Astrocyte (in vitro differentiated cells and primary cell): ENCODE data around the gene USP22.

Experiments used
- EZH2 ChIP-seq: IDR thresholded peaks from 2 replicates; pipeline ENCODE4 v1.6.1; 2012; ENCODE audit warnings: mild to moderate bottlenecking, low read length, inconsistent platforms; ENCODE audit not compliant: insufficient read depth
- TF ChIP-seq, protein P1 (sequence below): IDR thresholded peaks from 2 replicates; pipeline ENCODE4 v1.5.1; 2011; ENCODE audit warnings: low read depth, mild to moderate bottlenecking, inconsistent platforms, low read length, moderate library complexity; ENCODE audit not compliant: insufficient read depth

DNA sequence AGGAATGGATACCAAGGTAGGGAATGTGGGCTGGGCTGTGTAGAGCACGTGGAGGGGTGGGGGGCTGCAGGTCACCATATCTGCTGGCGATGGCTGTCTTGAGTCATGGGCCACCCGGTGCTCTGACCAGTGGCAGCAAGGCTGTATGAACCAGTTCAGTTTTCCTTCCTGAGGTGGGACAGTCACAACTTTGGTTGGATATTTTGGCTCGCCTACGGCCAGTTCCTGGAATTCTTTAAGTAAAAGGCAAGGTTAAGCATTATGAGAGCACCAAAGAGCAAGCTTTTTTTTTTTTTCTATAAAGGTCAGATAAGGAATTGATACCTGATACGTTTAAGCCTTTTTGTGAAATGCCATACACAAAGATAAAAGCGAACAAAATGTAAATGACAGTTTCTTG is 81.9 kb downstream of the USP22 start:
- TF ChIP-seq, protein P1, sequence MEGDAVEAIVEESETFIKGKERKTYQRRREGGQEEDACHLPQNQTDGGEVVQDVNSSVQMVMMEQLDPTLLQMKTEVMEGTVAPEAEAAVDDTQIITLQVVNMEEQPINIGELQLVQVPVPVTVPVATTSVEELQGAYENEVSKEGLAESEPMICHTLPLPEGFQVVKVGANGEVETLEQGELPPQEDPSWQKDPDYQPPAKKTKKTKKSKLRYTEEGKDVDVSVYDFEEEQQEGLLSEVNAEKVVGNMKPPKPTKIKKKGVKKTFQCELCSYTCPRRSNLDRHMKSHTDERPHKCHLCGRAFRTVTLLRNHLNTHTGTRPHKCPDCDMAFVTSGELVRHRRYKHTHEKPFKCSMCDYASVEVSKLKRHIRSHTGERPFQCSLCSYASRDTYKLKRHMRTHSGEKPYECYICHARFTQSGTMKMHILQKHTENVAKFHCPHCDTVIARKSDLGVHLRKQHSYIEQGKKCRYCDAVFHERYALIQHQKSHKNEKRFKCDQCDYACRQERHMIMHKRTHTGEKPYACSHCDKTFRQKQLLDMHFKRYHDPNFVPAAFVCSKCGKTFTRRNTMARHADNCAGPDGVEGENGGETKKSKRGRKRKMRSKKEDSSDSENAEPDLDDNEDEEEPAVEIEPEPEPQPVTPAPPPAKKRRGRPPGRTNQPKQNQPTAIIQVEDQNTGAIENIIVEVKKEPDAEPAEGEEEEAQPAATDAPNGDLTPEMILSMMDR, result no peak
- TF ChIP-seq EZH2, result no peak
